M059J (cell line): ENCODE results near the gene OR10G4. TPM values are rescaled to one million over a fixed set of nuclear protein-coding genes. Genes with fewer than 3 reads are reported as not detected.
A peak's percentile ranks its signal among the peaks of the same experiment; 100 is the strongest.
"Not testable (repeated sequence)": the region's sequence is repeated elsewhere in the genome, so short reads cannot be mapped to it uniquely, and the experiment has no call there.

Experiments
- DNase-seq: peaks from one replicate; pipeline ENCODE4 v3.0.0-alpha.2; 2012; ENCODE audit warnings: low read depth
- total RNA-seq: library from RNA; depleted of rRNA; stranded (reverse); fragments of >200 nt; shearing (Covaris generic); gene quantifications from 2 replicates; pipeline ENCODE4 v1.2.3, GENCODE V29; 2014; rRNA removed

The OR10G4 gene, protein sequence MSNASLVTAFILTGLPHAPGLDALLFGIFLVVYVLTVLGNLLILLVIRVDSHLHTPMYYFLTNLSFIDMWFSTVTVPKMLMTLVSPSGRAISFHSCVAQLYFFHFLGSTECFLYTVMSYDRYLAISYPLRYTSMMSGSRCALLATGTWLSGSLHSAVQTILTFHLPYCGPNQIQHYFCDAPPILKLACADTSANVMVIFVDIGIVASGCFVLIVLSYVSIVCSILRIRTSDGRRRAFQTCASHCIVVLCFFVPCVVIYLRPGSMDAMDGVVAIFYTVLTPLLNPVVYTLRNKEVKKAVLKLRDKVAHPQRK
- not detected in 2 replicates for total RNA-seq

- DNase-seq, result no peak
Observed at GRCh38 chr11:124012697-124013096, at the start of gene OR10G4. Gene OR10G4, plus strand, starts transcription at chr11:124012997. Its CDS starts 2,578 bp downstream, at chr11:124015575.

- DNase-seq, result peak; percentile 84
Observed at GRCh38 chr11:123973816-123974215, 39.0 kb upstream of the OR10G4 start.

DNA sequence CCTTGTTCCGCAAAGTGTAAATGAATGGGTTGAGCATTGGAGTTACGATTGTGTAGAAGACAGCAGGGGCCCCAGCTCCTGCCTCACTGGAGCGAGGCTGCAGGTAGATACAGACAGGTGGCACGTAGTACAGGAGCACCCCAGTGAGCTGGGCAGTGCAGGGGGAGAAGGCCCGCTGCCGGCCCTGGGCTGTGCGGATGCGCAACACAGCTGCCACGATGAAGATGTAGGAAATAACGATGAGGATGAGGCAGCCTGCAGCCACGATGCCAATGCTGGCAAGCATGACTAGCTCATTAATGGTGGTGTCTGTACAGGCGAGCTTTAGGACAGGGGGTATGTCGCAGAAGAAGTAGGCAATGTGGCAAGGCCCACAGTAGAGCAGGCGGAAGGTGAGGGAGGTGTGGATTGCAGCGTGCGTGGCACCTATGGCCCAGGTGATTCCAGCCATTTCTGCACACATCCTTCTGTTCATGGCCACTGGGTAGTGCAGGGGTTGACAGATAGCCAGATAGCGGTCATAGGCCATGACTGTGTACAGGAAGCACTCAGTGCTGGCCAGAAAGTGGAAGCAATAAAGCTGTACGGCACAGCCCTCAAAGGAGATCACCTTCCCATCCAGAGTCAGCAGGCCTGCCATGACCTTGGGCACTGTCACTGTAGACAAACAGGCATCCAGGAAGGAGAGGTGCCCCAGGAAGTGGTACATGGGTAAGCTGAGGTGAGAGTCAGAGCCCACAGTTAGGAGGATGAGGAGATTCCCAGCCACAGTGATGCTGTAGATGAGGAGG, 35.8 kb upstream of the OR10G4 start:
- peak; percentile 2 for DNase-seq

GRCh38 chr11:123977731-123978347, 35.0 kb upstream of the OR10G4 start, which contains the start of gene OR10S1:
Gene OR10S1, minus strand, starts transcription at chr11:123977781. Its CDS starts 117 bp downstream, at chr11:123977664.
- DNase-seq, result no peak

- no peak for DNase-seq
Observed at GRCh38 chr11:123979311-123979710, 33.5 kb upstream of the OR10G4 start.

GRCh38 chr11:123995119-123995518, 17.7 kb upstream of the OR10G4 start, which contains the start of gene OR10G6:
Gene OR10G6, minus strand, starts transcription at chr11:123995161. Its CDS starts 0 bp downstream, at chr11:123995161.
- DNase-seq, result no peak

GRCh38 chr11:124015837-124016236, 3.0 kb downstream of the OR10G4 start:
- not testable (repeated sequence) for DNase-seq

DNA sequence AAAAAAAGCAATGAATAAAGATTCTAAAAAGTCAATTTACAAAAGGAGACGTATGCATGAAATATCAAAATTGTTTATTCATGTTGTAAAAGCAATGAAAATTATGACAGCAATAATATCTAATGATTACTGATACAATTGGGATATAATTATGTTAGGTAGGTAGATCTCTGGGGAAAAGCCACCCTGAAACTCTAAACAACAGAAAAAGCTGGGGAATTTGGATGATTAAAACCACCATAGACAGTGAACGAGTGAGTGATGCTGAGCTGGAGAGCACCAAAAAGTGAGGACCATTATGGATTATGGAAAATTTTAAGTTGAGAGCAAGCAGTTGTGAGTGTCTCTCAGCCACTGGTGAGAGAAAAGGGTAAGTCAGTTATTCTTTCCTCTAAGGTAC, 13.7 kb downstream of the OR10G4 start, which contains the start of gene OR10G8:
OR10G8 (plus strand) TSS at position 301 of the 400 bp plus-strand sequence. CDS start 2,825 bp downstream, outside the sequence.
- DNase-seq, result no peak

GRCh38 chr11:124036666-124037065, 23.9 kb downstream of the OR10G4 start:
- DNase-seq, result no peak

GRCh38 chr11:124039557-124039956, 26.8 kb downstream of the OR10G4 start:
- no peak for DNase-seq

DNA sequence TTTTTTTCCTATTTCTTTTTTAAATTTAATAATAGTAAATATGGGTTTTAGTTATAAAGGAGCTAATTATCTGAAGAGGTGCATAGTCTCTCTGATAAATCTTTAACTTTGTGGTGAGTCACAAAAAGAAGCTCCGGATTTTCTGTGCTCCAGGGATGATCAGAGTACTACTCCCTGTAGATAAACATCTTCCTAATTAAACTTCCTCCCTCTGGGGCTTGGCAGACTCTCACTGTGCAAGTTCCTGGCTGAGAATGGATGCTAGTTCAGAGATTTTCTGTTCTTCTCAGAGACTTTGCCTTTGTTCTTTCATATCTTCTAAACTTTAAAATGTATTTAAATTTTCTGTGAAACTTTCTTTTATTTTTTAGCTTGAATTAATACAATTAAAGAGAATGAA, 28.5 kb downstream of the OR10G4 start, which contains the start of gene OR10G7:
OR10G7 (minus strand) TSS at position 72 of the 400 bp plus-strand sequence. CDS start 2,324 bp downstream, outside the sequence.
- no peak for DNase-seq

DNA sequence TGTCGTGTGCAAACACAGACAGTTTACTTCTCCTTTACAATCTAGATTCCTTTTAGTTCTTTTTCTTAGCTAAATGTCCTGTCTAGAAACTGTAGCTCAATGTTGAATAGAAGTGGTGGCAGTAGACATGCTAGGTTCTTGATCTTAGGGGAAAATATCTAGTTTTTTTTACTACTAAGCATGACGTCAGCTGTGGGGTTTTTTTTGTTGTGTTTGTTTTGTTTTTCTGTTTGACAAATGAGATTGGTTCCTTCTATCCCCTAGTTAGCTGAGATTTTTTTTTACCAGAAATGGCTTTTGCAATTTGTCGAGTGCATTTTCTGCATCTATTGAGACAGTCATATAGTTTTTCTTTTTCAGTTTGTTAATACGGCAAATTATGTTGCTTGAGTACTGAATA, 30.6 kb downstream of the OR10G4 start:
- DNase-seq, result no peak

GRCh38 chr11:124050748-124051147, 38.0 kb downstream of the OR10G4 start:
- no peak for DNase-seq

DNA sequence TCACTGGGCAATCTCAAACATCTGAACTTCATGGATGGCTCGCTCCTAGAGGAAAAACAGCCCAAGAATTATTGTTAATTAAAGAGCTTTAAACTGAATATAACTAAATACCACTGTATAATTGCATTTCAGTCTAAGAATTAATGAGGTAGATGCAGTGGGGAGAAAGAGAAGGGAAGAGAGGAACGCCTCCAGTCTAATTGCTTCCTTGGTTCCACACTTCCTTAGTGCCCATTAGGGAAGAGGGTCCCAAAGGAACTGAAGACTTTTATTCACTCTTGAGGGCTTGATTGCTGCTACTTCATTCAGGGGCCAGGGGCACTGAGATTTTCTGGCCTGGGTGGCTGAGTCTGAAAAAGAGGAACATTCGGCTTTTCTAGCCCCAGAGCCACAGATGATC, 40.2 kb downstream of the OR10G4 start:
- no peak for DNase-seq

Other genes with a start within 250 kb of the OR10G4 start
- gene OR6M1, start 206.6 kb upstream of the OR10G4 start, total RNA-seq, result not detected in 2 replicates
- not detected in 2 replicates for gene TMEM225, start 127.3 kb upstream of the OR10G4 start, total RNA-seq
- not detected in 2 replicates for gene OR8D4, start 110.8 kb upstream of the OR10G4 start, total RNA-seq
- gene OR4D5, start 73.4 kb upstream of the OR10G4 start, total RNA-seq, result not detected in 2 replicates
- gene OR6T1, start 69.2 kb upstream of the OR10G4 start, total RNA-seq, result not detected in 2 replicates
- gene OR10S1, start 35.2 kb upstream of the OR10G4 start, total RNA-seq, result not detected in 2 replicates
- not detected in 2 replicates for gene OR10G6, start 17.8 kb upstream of the OR10G4 start, total RNA-seq
- gene OR10G9, start 10.0 kb downstream of the OR10G4 start, total RNA-seq, result not detected in 2 replicates
- not detected in 2 replicates for gene OR10G8, start 13.8 kb downstream of the OR10G4 start, total RNA-seq
- not detected in 2 replicates for gene OR10G7, start 28.3 kb downstream of the OR10G4 start, total RNA-seq
- 3.3 and 4.3 TPM in 2 replicates for gene VWA5A, start 102.5 kb downstream of the OR10G4 start, total RNA-seq
- not detected in 2 replicates for gene OR10D3, start 170.3 kb downstream of the OR10G4 start, total RNA-seq
- not detected in 2 replicates for gene OR8G1, start 228.1 kb downstream of the OR10G4 start, total RNA-seq
- gene OR8G5, start 243.4 kb downstream of the OR10G4 start, total RNA-seq, result not detected in 2 replicates